Heart left ventricle (tissue), 13 donors: ENCODE data around the gene TROAP.

Source experiments
- POLR2A ChIP-seq, 2 donors: fragments of 450-650 bp; IDR thresholded peaks; one replicate each; pipeline ENCODE4 v1.6.1; 2017; ENCODE audit warnings: antibody characterized with exemption in 2 of 2, mild to moderate bottlenecking in 2 of 2, moderate library complexity in 2 of 2
- TF ChIP-seq, protein P1 (sequence below), 12 donors: fragments of 200-600 bp; sonication (generic) in 4 of 12; IDR thresholded peaks; one replicate each; pipeline versions ENCODE4 v1.5.0 to v1.8.0; 2018 to 2022; ENCODE audit warnings: antibody characterized with exemption in 12 of 12, mild to moderate bottlenecking in 5 of 12
- donor health status: ischemic (EF 13 %, LVEDD 7.1; RV severe dilation, severe dysfunction).
- donor health status: DM: no; HTN: yes; CAD: no.
- donor health status: DM: no; HTN: no; CAD: no.
- donor health status: ischemic (EF 25% LVEDD 6.9; RV normal size, moderate dysfunction).
- donor health status: ischemic (EF 25% LVEDD 5.7; RV mildly dilated, moderate dysfunction).
- donor health status: ischemic (EF 35%, LVEDD 5.7; RV mildly dilated, moderate dysfunction).
- donor health status: nonischemic (EF 11% LVEDD 7.7; RV severe dilation, severe dysfunction).
- donor health status: DM: yes; HTN: yes; CAD: no.
- donor health status: PGD.
- donor health status: ischemic (EF 29% LVEDD 5.4; RV normal size, mild dysfunction).
- donor health status: nonischemic (EF 23%, LVEDD 6.1; RV moderate dilation, normal function).

DNA sequence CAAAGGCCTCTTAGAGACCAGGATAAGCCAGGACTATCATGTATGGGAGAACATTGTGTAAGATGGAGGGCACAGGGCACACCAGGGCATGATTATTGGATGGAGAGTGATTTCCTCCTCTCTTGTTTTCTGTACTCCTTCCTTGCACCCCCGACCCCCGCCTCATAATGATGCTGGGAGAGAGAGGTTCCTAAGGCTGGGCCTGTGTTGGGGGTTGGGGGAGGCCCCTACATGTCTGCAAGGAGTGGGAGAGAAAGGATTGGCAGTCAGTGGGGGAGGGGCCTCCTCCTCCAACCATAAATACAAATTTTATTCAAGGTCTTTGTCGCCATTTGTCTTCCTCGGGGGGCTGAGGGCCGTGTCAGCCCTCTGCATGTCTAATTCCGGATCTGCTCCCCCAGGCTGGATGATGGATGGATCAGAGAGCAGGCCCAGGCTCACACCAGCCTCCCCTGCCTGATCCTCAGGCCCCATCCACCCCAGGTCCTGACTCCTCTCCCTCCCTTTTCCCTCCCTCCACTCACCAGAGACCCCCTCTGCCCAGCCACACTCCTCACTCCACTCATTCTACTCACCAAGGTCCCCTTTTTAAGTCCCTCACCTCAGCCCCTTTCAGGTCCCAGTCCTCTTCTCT is 15.9 kb downstream of the TROAP start:
- TF ChIP-seq POLR2A (IDR thresholded peaks at IDR 0.05): no peak
- TF ChIP-seq, protein P1, sequence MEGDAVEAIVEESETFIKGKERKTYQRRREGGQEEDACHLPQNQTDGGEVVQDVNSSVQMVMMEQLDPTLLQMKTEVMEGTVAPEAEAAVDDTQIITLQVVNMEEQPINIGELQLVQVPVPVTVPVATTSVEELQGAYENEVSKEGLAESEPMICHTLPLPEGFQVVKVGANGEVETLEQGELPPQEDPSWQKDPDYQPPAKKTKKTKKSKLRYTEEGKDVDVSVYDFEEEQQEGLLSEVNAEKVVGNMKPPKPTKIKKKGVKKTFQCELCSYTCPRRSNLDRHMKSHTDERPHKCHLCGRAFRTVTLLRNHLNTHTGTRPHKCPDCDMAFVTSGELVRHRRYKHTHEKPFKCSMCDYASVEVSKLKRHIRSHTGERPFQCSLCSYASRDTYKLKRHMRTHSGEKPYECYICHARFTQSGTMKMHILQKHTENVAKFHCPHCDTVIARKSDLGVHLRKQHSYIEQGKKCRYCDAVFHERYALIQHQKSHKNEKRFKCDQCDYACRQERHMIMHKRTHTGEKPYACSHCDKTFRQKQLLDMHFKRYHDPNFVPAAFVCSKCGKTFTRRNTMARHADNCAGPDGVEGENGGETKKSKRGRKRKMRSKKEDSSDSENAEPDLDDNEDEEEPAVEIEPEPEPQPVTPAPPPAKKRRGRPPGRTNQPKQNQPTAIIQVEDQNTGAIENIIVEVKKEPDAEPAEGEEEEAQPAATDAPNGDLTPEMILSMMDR (IDR thresholded peaks at IDR 0.05): no peak
